HepG2 (cell line): ENCODE measurements around the gene ARFGAP1. TPM values are rescaled to one million over a fixed set of nuclear protein-coding genes. Genes with fewer than 3 reads are reported as not detected.

Experiments
- ATAC-seq: fragments of 200-7000 bp; cut with Tn5 transposase; 3 replicates; pipeline ENCODE4 v1.9.1; 2020; ENCODE audit warnings: mild to moderate bottlenecking, moderate library complexity
- BruUV-seq: library from RNA; stranded (reverse); fragments of 400-500 nt; replicated peaks from 2 replicates; lab custom pipeline; 2021; lab: Mats Ljungman, UMichigan
- CTCF ChIA-PET: fragments of 300-600 bp; formaldehyde crosslinking; extraction: SDS; loops from one replicate; lab custom pipeline; 2021; ENCODE audit warnings: low total read pairs, inconsistent platforms, low intra/inter-chr PET ratio; lab: Yijun Ruan, JAX
- POLR2A ChIA-PET: fragments of 350-600 bp; sonication (Branson Sonifier 250); formaldehyde crosslinking; loops from one replicate; lab custom pipeline; 2020; ENCODE audit warnings: antibody characterized with exemption, inconsistent platforms; lab: Yijun Ruan, JAX
- DNase-seq: peaks from one replicate; pipeline ENCODE4 v3.0.0-alpha.2; 2015; ENCODE audit warnings: low spot score
- FAIRE-seq: peaks from 3 replicates; lab custom pipeline; 2011; peaks lifted over from hg19 to GRCh38; lab: Jason Lieb, UNC
- H2AFZ ChIP-seq: one replicate; pipeline ENCODE4 v1.6.1; 2011; ENCODE audit warnings: low read length, inconsistent platforms
- H3K27ac ChIP-seq: fragments of 300-600 bp; 3 replicates; pipeline ENCODE4 v1.8.0; 2011; ENCODE audit warnings: mixed run types, mild to moderate bottlenecking, mixed read lengths, low read length, inconsistent platforms; ENCODE audit not compliant: insufficient read depth; ENCODE audit errors: extremely low read length
- H3K27me3 ChIP-seq, 2 experiments: fragments of 200-600 bp in 1 of 2; 2 replicates in 1 of 2; 3 replicates in 1 of 2; pipeline versions ENCODE4 v1.6.0 to v1.8.0; 2011; ENCODE audit warnings: low read length in 2 of 2, mild to moderate bottlenecking in 2 of 2, moderate library complexity in 2 of 2, inconsistent platforms in 1 of 2; ENCODE audit not compliant: insufficient read depth in 2 of 2, control insufficient read depth in 1 of 2
- H3K36me3 ChIP-seq, 2 experiments: fragments of 200-600 bp in 1 of 2; replicated peaks in 1 of 2; 2 replicates in 1 of 2; 3 replicates in 1 of 2; pipeline versions ENCODE4 v1.5.1 to v1.8.0; 2011; ENCODE audit warnings: low read length in 2 of 2, inconsistent platforms in 1 of 2; ENCODE audit not compliant: insufficient read depth in 2 of 2, control insufficient read depth in 1 of 2
- H3K4me1 ChIP-seq: 2 replicates; pipeline ENCODE4 v1.5.1; 2012; ENCODE audit warnings: low read length, inconsistent platforms; ENCODE audit not compliant: insufficient read depth
- H3K4me2 ChIP-seq: 2 replicates; pipeline ENCODE4 v1.6.0; 2011; ENCODE audit warnings: low read depth, low read length, inconsistent platforms
- H3K4me3 ChIP-seq, 3 experiments: fragments of 200-600 bp in 1 of 3; sonication (generic), shearing (Covaris generic) in 1 of 3; replicated peaks in 1 of 3; 2 replicates each; pipeline ENCODE4 v1.5.1; 2011 to 2016; ENCODE audit warnings: low read length in 3 of 3, inconsistent platforms in 2 of 3, low read depth in 2 of 3, mild to moderate bottlenecking in 2 of 3, control low read depth in 1 of 3, mixed read lengths in 1 of 3; ENCODE audit not compliant: insufficient read depth in 1 of 3
- H3K79me2 ChIP-seq: one replicate; pipeline ENCODE4 v1.6.1; 2011; ENCODE audit warnings: low read length, inconsistent platforms; ENCODE audit not compliant: insufficient read depth
- H3K9ac ChIP-seq: 2 replicates; pipeline ENCODE4 v1.6.0; 2011; ENCODE audit warnings: mild to moderate bottlenecking, low read depth, low read length, inconsistent platforms; ENCODE audit not compliant: insufficient read depth
- H3K9me3 ChIP-seq: 2 replicates; pipeline ENCODE4 v1.5.1; 2012; ENCODE audit warnings: mild to moderate bottlenecking, low read length
- H4K20me1 ChIP-seq: 2 replicates; pipeline ENCODE4 v1.6.0; 2011; ENCODE audit warnings: inconsistent platforms, mild to moderate bottlenecking, low read length, moderate library complexity; ENCODE audit not compliant: insufficient read depth
- EZH2 ChIP-seq: conservative IDR thresholded peaks from 2 replicates; pipeline ENCODE4 v1.6.1; 2012; ENCODE audit warnings: mild to moderate bottlenecking, low read depth, low read length, moderate library complexity
- FOXK2 ChIP-seq: fragments of 450-650 bp; IDR thresholded peaks from 2 replicates; pipeline ENCODE4 v1.6.1; 2016
- GTF2F1 ChIP-seq: fragments of 150-350 bp; IDR thresholded peaks from 2 replicates; pipeline ENCODE4 v1.6.1; 2014; ENCODE audit warnings: low read length
- KDM5B ChIP-seq: sonication (generic); formaldehyde crosslinking; IDR thresholded peaks from 2 replicates; pipeline ENCODE4 v1.4.0; 2020; ENCODE audit warnings: missing genetic modification reagents, mild to moderate bottlenecking, borderline replicate concordance
- MTF1 ChIP-seq: sonication (generic); formaldehyde crosslinking; IDR thresholded peaks from 2 replicates; pipeline ENCODE4 v1.5.0; 2020; ENCODE audit warnings: missing genetic modification reagents
- PCBP1 ChIP-seq: fragments of 200-400 bp; formaldehyde crosslinking; IDR thresholded peaks from 2 replicates; pipeline ENCODE4 v1.6.1; 2017; ENCODE audit warnings: mild to moderate bottlenecking, low read depth, low read length, borderline replicate concordance
- ZBTB8A ChIP-seq: sonication (generic); formaldehyde crosslinking; IDR thresholded peaks from 2 replicates; pipeline ENCODE4 v1.4.0; 2020; ENCODE audit warnings: mild to moderate bottlenecking, low read depth, missing genetic modification reagents, borderline replicate concordance
- ZNF512B ChIP-seq: sonication (generic); formaldehyde crosslinking; IDR thresholded peaks from 2 replicates; pipeline ENCODE4 v1.5.1; 2020; ENCODE audit warnings: missing genetic modification reagents, mild to moderate bottlenecking, borderline replicate concordance
- ZNF687 ChIP-seq: sonication (generic); formaldehyde crosslinking; IDR thresholded peaks from 2 replicates; pipeline ENCODE4 v1.5.1; 2020; ENCODE audit warnings: mild to moderate bottlenecking, missing genetic modification reagents, moderate library complexity
- WGBS: methylation state at CpG from one replicate; pipeline ENCODE4 v1.1.6; 2017; ENCODE audit warnings: low lambda C conversion rate; 5-methylcytosine and 5-hydroxymethylcytosine counted together
- in situ Hi-C: cut with HindIII; loops from 2 replicates; pipeline ENCODE4 v1.10.0; 2017; ENCODE audit warnings: low pct_unique_long_range_greater_than_20kb; ENCODE audit not compliant: extremely low pct_ligation_motif_present
- intact Hi-C: fragments of 100-400 bp; cut with micrococcal nuclease; formaldehyde crosslinking; loops from one replicate; pipeline ENCODE4 v1.10.0; 2022; ENCODE audit not compliant: unreplicated experiment
- polyA plus RNA-seq, 8 experiments: library from polyadenylated mRNA; depleted of rRNA in 3 of 8; stranded (reverse) in 7 of 8; unstranded in 1 of 8; fragments of >200 nt; fragmentation: Illumina TruSeq in 4 of 8; extraction: Trizol in 4 of 8; gene quantifications; 2 replicates each; pipeline versions ENCODE4 v1.2.1 to v1.2.3, GENCODE V29; 2011 to 2016; ENCODE audit warnings: low read depth in 4 of 8, missing spikeins in 1 of 8, mixed read lengths in 1 of 8; ENCODE audit not compliant: insufficient read depth in 1 of 8
- total RNA-seq, 5 experiments: library from RNA; depleted of rRNA; stranded (reverse); fragments of >200 nt; fragmentation: Illumina TruSeq; extraction: Trizol; gene quantifications; 2 replicates each; pipeline ENCODE4 v1.2.3, GENCODE V29; 2016; ENCODE audit warnings: low read depth in 1 of 5
- TF ChIP-seq, protein P1 (sequence below): sonication (generic); formaldehyde crosslinking; IDR thresholded peaks from 2 replicates; pipeline ENCODE4 v1.4.0; 2020; ENCODE audit warnings: missing genetic modification reagents

ARFGAP1 gene
- total and polyA plus RNA-seq, 2 of the 13 experiments (the other 11 are each of a cell fraction or from before 2014, with no cell fraction given), result 132 TPM

GRCh38 chr20:63311833-63312243, 39.2 kb downstream of the ARFGAP1 start:
- Histone ChIP-seq H3K27me3 (peaks cover 20 to 72% of the 10 kb centered on the region in 2 experiments), H3K36me3 (no peaks in the 10 kb centered on the region), H4K20me1 (peaks cover 14% of the 10 kb centered on the region; the same call in 1 of the 2 replicates), H3K4me1 (no peaks in the 10 kb centered on the region), H3K9me3 (no peaks in the 10 kb centered on the region), H3K4me3 (no peak overlapping the region), H3K4me2 (no peak overlapping the region), H2AFZ (no peak overlapping the region), H3K27ac (no peak overlapping the region), H3K9ac (no peak overlapping the region), H3K79me2 (no peaks in the 10 kb centered on the region)
- BruUV-seq, result no TSS peak
- ATAC-seq, result no peak
- in situ Hi-C loops (no loop called here), intact Hi-C loops (no loop called here)
- DNase-seq, result no peak
- ChIA-PET POLR2A (no interaction called here), CTCF (interaction anchor here (3.4 kb wide), 1 partner anchor 71 kb away, joined by 69 read pairs; no protein-coding TSS in a partner anchor)
- WGBS, result 9% methylated on average over 6 of the region's 18 CpGs
- TF ChIP-seq ZNF687 (CRISPR knock-in tag), result peak; percentile 7; the same call in 1 of the 2 replicates
- no peak for TF ChIP-seq FOXK2
- TF ChIP-seq PCBP1, result 0 out of 2 replicates have a peak, but pooled peaks have one; percentile 55
- no peak for FAIRE-seq

- Histone ChIP-seq H3K79me2 (no peaks in the 10 kb centered on the region), H3K9me3 (no peaks in the 10 kb centered on the region), H3K27ac (no peak overlapping the region), H3K27me3 (peaks cover 17 to 69% of the 10 kb centered on the region in 2 experiments), H3K4me2 (no peak overlapping the region), H3K9ac (no peak overlapping the region), H3K4me3 (no peak overlapping the region), H2AFZ (no peak overlapping the region), H3K4me1 (no peaks in the 10 kb centered on the region), H3K36me3 (no peaks in the 10 kb centered on the region), H4K20me1 (peaks cover 14% of the 10 kb centered on the region; the same call in 1 of the 2 replicates)
- ATAC-seq, result no peak
- WGBS, result 7% methylated on average over 9 of the region's 9 CpGs
- no peak for TF ChIP-seq ZBTB8A (CRISPR knock-in tag)
- no peak for TF ChIP-seq GTF2F1
- TF ChIP-seq EZH2, result no peak
- no peak for TF ChIP-seq MTF1 (CRISPR knock-in tag)
- TF ChIP-seq ZNF512B, result no peak
- TF ChIP-seq, protein P1, sequence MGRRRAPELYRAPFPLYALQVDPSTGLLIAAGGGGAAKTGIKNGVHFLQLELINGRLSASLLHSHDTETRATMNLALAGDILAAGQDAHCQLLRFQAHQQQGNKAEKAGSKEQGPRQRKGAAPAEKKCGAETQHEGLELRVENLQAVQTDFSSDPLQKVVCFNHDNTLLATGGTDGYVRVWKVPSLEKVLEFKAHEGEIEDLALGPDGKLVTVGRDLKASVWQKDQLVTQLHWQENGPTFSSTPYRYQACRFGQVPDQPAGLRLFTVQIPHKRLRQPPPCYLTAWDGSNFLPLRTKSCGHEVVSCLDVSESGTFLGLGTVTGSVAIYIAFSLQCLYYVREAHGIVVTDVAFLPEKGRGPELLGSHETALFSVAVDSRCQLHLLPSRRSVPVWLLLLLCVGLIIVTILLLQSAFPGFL, result no peak
- no peak for TF ChIP-seq KDM5B (CRISPR knock-in tag)
- intact Hi-C loops (no loop called here), in situ Hi-C loops (no loop called here)
- BruUV-seq, result no TSS peak
- CTCF ChIA-PET, result no interaction called here
- DNase-seq, result no peak
- FAIRE-seq, result no peak
- POLR2A ChIA-PET, result no interaction called here
Measured at GRCh38 chr20:63312273-63312672, 39.7 kb downstream of the ARFGAP1 start.
